Adipocyte (in vitro differentiated cells): ENCODE results near the gene NAA10.

Experiments used
- DNase-seq: peaks from one replicate; pipeline ENCODE4 v3.0.0-alpha.2; 2015; ENCODE audit warnings: low read depth
- H3K27me3 ChIP-seq: replicated peaks from 2 replicates; pipeline ENCODE4 v1.7.0; 2013; ENCODE audit warnings: mild to moderate bottlenecking, low read length, moderate library complexity; ENCODE audit not compliant: control insufficient read depth, insufficient read depth
- H3K36me3 ChIP-seq: 2 replicates; pipeline ENCODE4 v1.7.0; 2013; ENCODE audit warnings: low read length, mild to moderate bottlenecking, moderate library complexity; ENCODE audit not compliant: control insufficient read depth, insufficient read depth, severe bottlenecking
- H3K4me1 ChIP-seq: 2 replicates; pipeline ENCODE4 v1.7.0; 2013; ENCODE audit warnings: mild to moderate bottlenecking, low read length, moderate library complexity; ENCODE audit not compliant: control insufficient read depth, insufficient read depth
- H3K4me3 ChIP-seq: 2 replicates; pipeline ENCODE4 v1.7.0; 2013; ENCODE audit warnings: mild to moderate bottlenecking, low read length, moderate library complexity
- H3K9ac ChIP-seq: 2 replicates; pipeline ENCODE4 v1.7.0; 2013; ENCODE audit warnings: mild to moderate bottlenecking, low read length, moderate library complexity
- H3K9me3 ChIP-seq: 2 replicates; pipeline ENCODE4 v1.7.0; 2013; ENCODE audit warnings: mild to moderate bottlenecking, low read length, moderate library complexity; ENCODE audit not compliant: control insufficient read depth

NAA10 gene

GRCh38 chrX:153913211-153913610 lies 21.6 kb downstream of the NAA10 start:
- Histone ChIP-seq H3K9ac (no peak overlapping the region), H3K36me3 (no peaks in the 10 kb centered on the region), H3K27me3 (peaks cover 36% of the 10 kb centered on the region), H3K9me3 (no peaks in the 10 kb centered on the region), H3K4me1 (no peaks in the 10 kb centered on the region), H3K4me3 (no peak overlapping the region)
- DNase-seq, result no peak

DNA sequence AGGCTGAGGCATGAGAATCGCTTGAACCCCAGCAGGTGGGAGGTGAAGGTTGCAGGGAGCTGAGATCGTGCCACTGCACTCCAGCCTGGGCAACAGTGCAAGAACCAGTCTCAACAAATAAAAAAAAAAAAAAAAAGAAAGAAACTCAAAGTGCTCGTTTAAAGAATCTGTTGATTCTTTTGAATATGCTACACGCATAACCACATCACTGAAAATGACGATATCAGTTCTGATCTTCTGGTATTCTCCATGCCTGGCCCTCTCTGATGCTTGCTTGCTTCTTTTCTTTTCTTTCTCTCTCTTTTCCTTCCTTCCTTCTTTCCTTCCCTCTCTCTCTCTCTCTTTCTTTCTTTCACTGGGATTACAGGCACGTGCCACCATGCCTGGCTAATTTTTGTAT lies 23.0 kb downstream of the NAA10 start:
- no peaks in the 10 kb centered on the region for H3K36me3 ChIP-seq
- H3K4me3 ChIP-seq, result no peak overlapping the region
- peaks cover 42% of the 10 kb centered on the region for H3K27me3 ChIP-seq
- H3K9ac ChIP-seq, result no peak overlapping the region
- no peaks in the 10 kb centered on the region for H3K9me3 ChIP-seq
- H3K4me1 ChIP-seq, result no peaks in the 10 kb centered on the region
- no peak for DNase-seq

DNA sequence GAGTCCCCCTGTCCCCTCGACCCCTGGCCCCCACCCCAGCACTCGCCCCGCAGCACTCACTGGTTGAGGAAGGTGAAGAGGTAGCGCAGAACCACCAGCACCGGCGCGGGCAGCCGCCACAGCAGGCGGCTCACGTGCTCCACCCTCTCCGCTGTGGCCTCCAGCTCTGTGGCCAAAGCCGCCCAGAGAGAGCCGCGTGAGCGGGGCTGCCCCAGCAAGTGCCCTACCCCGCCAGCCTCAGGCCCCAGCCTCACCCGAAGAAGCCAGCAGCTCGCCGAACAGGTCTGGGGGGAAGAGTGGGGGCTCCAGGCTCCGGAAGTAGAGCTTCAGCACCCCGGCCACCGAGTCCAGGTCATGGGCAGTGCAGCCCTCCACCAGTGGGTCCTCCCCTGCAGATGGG lies 24.4 kb downstream of the NAA10 start:
- H3K4me3 ChIP-seq, result no peak overlapping the region
- DNase-seq, result no peak
- no peaks in the 10 kb centered on the region for H3K36me3 ChIP-seq
- H3K27me3 ChIP-seq, result peaks cover 47% of the 10 kb centered on the region
- no peaks in the 10 kb centered on the region for H3K4me1 ChIP-seq
- H3K9ac ChIP-seq, result no peak overlapping the region
- no peaks in the 10 kb centered on the region for H3K9me3 ChIP-seq

DNA sequence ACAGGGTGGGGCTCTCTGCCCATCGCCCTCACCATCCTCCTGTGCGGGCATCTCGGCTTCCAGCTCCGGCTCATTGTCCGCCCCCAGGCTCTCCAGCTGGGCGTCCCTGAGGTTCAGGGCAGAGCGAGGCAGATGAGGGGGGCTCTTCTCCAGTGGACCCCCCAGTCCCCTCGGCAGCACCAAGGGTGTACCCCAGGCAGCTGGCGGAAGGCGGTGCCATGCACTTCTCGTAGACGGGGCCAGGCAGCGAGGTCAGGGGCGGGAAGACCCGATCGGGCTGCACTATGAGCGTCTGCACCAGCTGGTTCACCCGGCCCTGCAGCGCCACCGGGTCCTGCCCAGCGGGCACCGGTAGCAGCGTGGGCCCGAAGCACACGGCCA lies 24.9 kb downstream of the NAA10 start:
- Histone ChIP-seq H3K4me3 (no peak overlapping the region), H3K9ac (no peak overlapping the region)
- DNase-seq, result no peak

GRCh38 chrX:153909024-153909979 lies 25.5 kb downstream of the NAA10 start:
- H3K36me3 ChIP-seq, result no peaks in the 10 kb centered on the region
- DNase-seq, result no peak
- no peaks in the 10 kb centered on the region for H3K9me3 ChIP-seq

More for the DNA sequence above, 24.9 kb downstream of the NAA10 start:
- no peaks in the 10 kb centered on the region for H3K9me3 ChIP-seq
- no peaks in the 10 kb centered on the region for H3K4me1 ChIP-seq
- H3K36me3 ChIP-seq, result no peaks in the 10 kb centered on the region
- peaks cover 47% of the 10 kb centered on the region for H3K27me3 ChIP-seq

GRCh38 chrX:153908219-153908860 lies 26.5 kb downstream of the NAA10 start:
- H3K9me3 ChIP-seq, result no peaks in the 10 kb centered on the region
- DNase-seq, result no peak
- H3K9ac ChIP-seq, result no peak overlapping the region
- H3K4me1 ChIP-seq, result no peaks in the 10 kb centered on the region
- no peak overlapping the region for H3K4me3 ChIP-seq
- H3K27me3 ChIP-seq, result peaks cover 33% of the 10 kb centered on the region
- no peaks in the 10 kb centered on the region for H3K36me3 ChIP-seq

More at GRCh38 chrX:153909024-153909979, 25.5 kb downstream of the NAA10 start:
- Histone ChIP-seq H3K4me1 (no peaks in the 10 kb centered on the region), H3K4me3 (no peak overlapping the region), H3K9ac (no peak overlapping the region), H3K27me3 (peaks cover 42% of the 10 kb centered on the region)

- H3K4me1 ChIP-seq, result no peaks in the 10 kb centered on the region
- no peak overlapping the region for H3K4me3 ChIP-seq
- no peak for DNase-seq
- H3K36me3 ChIP-seq, result no peaks in the 10 kb centered on the region
- peaks cover 25% of the 10 kb centered on the region for H3K27me3 ChIP-seq
- no peak overlapping the region for H3K9ac ChIP-seq
- H3K9me3 ChIP-seq, result no peaks in the 10 kb centered on the region
These were observed 27.4 kb downstream of the NAA10 start for GRCh38 chrX:153907456-153907855.

DNA sequence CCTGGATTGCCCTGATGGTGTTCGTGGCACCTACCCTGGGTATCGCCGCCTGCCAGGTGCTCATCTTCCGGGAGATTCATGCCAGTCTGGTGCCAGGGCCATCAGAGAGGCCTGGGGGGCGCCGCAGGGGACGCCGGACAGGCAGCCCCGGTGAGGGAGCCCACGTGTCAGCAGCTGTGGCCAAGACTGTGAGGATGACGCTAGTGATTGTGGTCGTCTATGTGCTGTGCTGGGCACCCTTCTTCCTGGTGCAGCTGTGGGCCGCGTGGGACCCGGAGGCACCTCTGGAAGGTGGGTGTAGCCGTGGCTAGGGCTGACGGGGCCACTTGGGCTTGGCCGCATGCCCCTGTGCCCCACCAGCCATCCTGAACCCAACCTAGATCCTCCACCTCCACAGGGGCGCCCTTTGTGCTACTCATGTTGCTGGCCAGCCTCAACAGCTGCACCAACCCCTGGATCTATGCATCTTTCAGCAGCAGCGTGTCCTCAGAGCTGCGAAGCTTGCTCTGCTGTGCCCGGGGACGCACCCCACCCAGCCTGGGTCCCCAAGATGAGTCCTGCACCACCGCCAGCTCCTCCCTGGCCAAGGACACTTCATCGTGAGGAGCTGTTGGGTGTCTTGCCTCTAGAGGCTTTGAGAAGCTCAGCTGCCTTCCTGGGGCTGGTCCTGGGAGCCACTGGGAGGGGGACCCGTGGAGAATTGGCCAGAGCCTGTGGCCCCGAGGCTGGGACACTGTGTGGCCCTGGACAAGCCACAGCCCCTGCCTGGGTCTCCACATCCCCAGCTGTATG lies 28.5 kb downstream of the NAA10 start:
- Histone ChIP-seq H3K4me3 (no peak overlapping the region), H3K4me1 (peaks cover 2% of the 10 kb centered on the region), H3K9ac (no peak overlapping the region), H3K27me3 (peaks cover 18% of the 10 kb centered on the region), H3K36me3 (no peaks in the 10 kb centered on the region), H3K9me3 (no peaks in the 10 kb centered on the region)
- DNase-seq, result no peak

DNA sequence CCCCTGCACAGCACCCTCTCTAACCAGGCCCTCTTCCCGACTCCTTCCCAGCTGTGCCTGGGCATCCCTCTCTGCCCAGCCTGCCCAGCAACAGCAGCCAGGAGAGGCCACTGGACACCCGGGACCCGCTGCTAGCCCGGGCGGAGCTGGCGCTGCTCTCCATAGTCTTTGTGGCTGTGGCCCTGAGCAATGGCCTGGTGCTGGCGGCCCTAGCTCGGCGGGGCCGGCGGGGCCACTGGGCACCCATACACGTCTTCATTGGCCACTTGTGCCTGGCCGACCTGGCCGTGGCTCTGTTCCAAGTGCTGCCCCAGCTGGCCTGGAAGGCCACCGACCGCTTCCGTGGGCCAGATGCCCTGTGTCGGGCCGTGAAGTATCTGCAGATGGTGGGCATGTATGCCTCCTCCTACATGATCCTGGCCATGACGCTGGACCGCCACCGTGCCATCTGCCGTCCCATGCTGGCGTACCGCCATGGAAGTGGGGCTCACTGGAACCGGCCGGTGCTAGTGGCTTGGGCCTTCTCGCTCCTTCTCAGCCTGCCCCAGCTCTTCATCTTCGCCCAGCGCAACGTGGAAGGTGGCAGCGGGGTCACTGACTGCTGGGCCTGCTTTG lies 29.2 kb downstream of the NAA10 start:
- Histone ChIP-seq H3K4me3 (no peak overlapping the region), H3K4me1 (peaks cover 5% of the 10 kb centered on the region), H3K36me3 (no peaks in the 10 kb centered on the region), H3K27me3 (peaks cover 18% of the 10 kb centered on the region), H3K9ac (no peak overlapping the region), H3K9me3 (no peaks in the 10 kb centered on the region)
- DNase-seq, result no peak

DNA sequence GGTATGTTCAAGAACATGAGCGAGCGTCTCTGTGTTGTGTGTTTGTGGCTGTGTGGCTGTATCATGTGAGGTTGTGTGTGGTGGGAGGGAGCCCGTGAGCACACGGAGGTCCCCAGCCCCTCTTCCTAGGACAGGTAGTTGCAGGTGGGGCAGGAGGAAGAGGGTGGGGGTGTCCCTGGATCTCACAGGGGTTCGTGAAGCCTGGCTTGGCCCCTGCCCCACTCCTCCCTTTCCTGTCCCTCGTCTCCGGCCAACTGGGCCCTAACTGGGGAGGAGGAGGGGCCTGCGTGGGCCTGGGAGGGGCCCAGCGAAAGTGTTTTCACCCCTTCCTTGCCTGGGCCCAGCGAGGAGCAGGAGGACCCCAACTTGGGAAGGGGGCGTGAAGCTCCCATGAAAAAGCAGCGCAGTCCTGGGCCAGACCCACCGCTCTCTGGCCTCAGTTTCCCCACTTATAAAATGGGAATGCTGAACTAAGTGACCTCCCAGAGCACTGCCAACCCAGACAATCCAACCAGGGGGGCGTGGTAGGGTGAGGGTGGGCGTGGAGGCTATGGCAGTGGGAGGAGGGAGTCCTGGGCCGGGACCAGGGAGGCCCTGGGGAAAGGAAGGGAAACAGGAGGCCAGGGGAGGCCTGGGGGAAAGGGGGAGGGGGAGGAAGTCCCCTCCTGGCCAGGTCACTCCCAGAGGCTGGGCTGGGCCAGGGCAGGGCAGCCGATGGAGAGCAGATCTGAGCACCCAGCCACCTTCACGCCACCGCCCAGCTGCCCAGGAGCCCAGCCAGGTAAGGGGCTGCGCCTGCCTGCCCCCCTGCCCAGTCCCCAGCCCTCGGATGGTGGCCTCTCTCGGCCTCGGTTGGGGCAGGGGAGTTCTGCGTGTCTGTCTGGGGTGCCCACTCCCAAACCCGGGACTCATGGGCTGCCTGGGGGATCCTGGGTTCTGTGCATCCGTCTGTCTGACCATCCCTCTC lies 30.6 kb downstream of the NAA10 start, which contains the start of gene AVPR2:
Gene AVPR2 (plus strand): TSS at position 683 of the 967 bp plus-strand sequence. CDS start 473 bp downstream, outside the sequence.
- H3K36me3 ChIP-seq, result no peaks in the 10 kb centered on the region
- no peak within 1 kb of the TSS for H3K4me3 ChIP-seq
- H3K9ac ChIP-seq, result no peak within 1 kb of the TSS
- DNase-seq, result no peak
- peaks cover 7% of the 10 kb centered on the region for H3K4me1 ChIP-seq
- H3K27me3 ChIP-seq, result peaks cover 18% of the 10 kb centered on the region
- H3K9me3 ChIP-seq, result no peaks in the 10 kb centered on the region
